SK-N-DZ (cell line): Measurements from ENCODE around the gene NRP2.
A peak's percentile ranks its signal among the peaks of the same experiment; 100 is the strongest.

Experiments
- DNase-seq: peaks from one replicate; pipeline ENCODE4 v3.0.0-alpha.2; 2015; ENCODE audit warnings: low spot score

Gene NRP2

DNA sequence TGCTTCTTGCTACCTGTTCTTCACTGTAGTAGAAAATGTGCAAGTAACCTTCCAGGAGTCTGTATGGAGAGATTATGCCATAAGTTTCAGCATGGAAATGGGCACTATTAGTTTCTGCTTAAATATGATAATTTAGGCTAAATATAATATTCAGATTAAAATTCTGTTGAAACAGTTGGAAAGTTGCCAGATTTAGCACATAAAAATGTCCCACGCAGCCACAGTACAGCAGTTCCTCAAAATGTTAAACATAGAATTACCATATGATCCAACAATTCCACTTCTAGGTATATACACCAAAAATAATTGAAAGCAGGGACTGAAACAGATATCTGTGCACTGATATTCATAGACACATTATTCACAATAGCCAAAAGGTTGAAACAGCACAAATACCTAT, 121.2 kb downstream of the NRP2 start:
- no peak for DNase-seq

DNA sequence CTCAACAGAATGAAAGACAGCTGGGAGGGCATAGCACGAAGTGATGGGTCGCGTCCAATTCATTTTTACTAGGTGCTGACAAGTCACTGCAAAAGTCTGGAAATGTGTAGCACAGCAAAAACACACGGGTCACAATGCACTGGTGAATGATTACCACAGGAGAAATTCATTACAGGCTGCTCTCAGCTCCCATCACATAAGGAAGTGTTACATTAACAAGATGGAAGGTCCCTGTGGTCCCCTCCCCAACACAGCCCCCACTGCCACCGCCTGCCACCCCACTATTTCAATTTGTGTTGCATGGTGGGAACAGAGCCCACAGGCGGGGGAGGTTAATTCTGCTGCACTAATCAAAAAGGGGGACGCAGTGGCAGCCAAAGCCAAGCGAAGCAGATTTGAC, 122.8 kb downstream of the NRP2 start:
- DNase-seq: no peak

GRCh38 chr2:205806143-205806905, 124.0 kb downstream of the NRP2 start:
- no peak for DNase-seq

GRCh38 chr2:205807229-205807628, 124.9 kb downstream of the NRP2 start:
- DNase-seq: peak; percentile 29

- no peak for DNase-seq
Measured at GRCh38 chr2:205807758-205808157, 125.5 kb downstream of the NRP2 start.

GRCh38 chr2:205808486-205809121, 126.3 kb downstream of the NRP2 start:
- DNase-seq: no peak

DNA sequence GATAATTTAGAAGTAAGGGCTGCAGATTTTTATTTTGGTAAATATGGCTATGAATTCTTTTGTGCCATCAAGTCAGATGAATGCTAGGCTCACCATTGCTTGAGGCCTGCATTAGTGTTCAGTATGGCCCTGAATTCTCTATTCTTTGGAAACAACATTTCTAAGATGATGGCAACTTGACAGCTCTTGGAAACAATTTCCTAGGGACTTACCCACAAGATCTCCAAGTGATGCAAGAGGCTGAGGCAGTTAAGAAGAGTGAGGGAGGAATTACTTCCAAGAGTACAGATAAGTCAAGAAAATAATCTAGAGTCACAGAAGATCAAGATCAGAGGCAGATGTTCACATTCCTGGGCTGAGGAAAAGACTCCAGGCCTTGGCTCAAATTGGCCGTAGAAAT, 129.1 kb downstream of the NRP2 start:
- no peak for DNase-seq

DNA sequence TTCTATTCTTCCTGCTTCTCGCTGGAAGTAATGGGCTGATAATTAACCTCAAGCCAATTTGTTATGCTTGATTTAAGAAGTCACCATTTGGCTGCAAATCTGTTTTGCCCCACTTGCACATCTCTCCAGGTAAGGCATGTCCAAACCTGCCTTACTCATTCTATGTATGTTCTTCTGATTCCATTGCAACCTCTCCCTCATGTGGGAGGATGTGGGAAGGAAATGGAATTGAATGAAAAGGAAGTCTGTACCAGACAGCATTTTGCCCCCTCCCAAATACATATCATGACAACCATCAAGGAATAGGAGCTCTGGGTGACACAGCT, 131.7 kb downstream of the NRP2 start:
- no peak for DNase-seq

- DNase-seq: peak; percentile 27
Measured at GRCh38 chr2:205815673-205816072, 133.4 kb downstream of the NRP2 start.

GRCh38 chr2:205816268-205816667, 134.0 kb downstream of the NRP2 start:
- DNase-seq: peak; percentile 62

- no peak for DNase-seq
Measured at GRCh38 chr2:205822579-205822978, 140.3 kb downstream of the NRP2 start.

GRCh38 chr2:205827809-205828365, 145.6 kb downstream of the NRP2 start:
- DNase-seq: no peak

DNA sequence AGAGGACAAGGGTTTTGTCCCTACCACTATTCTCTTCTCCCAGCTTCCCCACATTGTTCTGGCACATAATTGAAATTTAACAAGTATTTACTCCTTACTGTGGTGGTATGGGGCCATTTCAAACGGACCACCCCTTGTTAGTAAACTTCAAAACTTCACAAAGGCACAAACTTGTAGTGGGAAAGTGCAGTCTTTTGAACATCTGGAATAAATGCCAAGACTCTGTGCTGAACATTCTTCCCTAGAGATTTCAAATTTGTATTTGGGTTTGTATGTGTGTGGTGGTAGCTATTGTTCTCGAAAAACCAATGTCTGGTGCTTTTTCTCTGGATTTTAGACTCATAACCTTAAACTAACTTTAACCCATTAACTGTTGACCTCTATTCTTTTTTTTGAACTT, 151.6 kb downstream of the NRP2 start:
- DNase-seq: no peak

DNA sequence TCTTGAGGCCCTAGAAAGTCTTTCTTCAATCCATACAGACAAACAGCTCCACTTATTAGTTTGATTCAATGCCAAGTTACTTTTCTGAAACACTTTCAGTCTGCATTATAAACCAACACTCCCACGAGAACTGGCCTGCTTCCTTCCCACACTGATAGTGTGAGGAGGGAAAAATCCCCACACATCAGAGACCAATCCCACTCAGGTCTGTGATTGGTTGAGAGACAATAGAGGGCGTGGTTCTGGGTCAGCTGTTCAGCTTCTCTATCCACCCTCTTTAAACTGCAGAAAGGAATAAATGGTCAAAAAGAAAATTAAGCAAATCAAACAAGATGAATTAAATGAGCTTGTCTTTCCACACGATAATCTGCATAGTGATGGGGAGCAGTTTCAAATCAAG, 152.5 kb downstream of the NRP2 start:
- no peak for DNase-seq

DNA sequence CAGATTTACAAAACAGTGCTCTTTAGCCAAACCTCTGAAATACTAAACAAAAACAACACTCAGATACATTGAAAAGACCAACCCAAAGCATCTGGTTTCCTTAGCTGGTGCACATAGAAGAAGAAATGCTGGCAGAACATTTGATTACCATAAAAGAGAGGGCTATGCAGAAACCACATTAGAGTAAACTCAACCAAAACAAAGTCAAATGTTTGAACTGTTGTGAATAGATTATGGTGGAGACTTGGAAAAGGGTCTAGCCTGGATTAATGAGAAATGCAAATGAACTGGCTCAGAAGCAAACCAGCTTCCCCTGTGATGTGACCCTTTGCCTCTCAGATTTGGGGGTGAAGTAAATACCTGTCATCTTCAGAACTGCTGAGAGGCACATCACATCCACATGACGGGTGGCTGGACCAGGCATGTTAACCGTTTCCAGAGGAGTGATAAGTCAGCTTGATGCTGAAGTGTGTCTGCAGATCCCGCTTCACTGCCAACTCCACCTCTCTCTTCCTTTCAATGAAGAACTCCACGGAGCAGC, 153.0 kb downstream of the NRP2 start:
- DNase-seq: no peak

DNA sequence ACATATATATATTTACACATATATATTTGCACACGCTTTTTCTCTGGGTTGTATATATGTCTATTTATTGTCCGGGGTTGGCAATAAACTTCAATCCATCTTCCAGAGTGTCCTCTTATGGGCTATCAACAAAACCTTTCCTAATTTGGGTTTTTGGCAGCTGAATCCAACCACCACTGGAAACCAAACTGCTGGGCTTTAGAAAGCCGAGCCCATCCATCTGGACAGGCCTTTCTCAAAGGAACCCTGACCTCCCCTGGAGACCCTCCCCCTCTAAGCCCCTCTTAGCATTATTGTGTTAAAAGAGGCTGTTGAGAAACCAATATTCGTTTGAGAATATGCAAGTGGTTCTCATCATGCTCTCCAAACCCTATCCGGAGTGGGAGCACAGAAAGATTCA, 153.6 kb downstream of the NRP2 start:
- DNase-seq: no peak

DNA sequence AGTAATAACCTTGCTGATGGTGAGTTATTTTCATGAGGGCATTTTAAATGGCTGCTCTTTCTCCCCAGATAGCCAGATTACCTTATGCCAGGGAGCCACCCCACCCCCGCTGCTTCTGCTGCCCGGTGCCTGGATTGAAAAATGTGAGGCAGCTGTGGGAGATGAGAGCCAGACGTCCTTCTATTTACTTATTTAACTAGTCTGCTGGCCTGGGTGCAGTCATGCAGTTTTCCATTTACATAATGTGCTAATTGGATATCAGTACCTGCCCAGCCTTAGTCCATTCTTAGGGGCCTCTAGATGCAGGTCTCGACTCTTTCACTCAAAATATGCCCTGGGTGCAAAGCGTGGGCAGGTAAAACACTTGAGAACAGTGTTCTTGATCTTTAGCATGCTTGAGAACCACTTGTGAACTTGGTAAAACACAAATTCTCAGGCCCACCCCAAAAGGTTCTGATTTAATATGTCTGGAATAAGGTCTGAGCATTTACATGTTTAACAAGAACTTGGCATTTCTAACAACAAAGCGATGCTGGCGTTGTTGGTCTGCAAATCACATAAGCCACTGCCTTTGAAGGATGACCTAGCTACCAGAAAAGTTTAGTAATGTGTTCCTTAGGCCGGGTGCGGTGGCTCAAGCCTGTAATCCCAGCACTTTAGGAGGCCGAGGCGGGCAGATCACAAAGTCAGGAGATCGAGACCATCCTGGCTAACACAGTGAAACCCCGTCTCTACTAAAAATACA, 154.3 kb downstream of the NRP2 start:
- peak; percentile 52 for DNase-seq

DNA sequence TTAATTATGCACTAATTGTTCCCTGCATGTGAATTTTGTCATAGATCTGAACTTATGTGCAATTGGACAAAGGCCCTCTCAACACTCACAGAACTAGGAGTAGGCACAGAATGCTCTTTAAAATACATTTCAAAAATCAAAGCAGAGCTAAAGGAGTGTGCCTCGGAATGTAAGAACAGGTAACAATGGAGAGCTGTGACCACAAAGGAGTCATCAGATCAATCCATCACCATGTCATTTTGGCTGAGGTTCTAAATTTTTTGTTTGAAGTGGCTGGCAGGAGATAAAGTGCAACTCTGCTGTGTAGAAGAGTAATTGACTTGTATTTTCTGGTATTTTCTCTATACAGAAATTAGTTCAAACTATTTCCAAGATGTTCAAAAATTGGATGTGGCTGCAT, 155.4 kb downstream of the NRP2 start:
- no peak for DNase-seq

- DNase-seq: no peak
Measured at GRCh38 chr2:205845446-205845845, 163.1 kb downstream of the NRP2 start.
